ENCODE measurements around the gene NRIP2. TPM values are rescaled to one million over a fixed set of nuclear protein-coding genes. Genes with fewer than 3 reads are reported as not detected.

The NRIP2 gene
- total and polyA plus RNA-seq, 9 donors = 0.83 to 15.1 (median 6.3) TPM

DNA sequence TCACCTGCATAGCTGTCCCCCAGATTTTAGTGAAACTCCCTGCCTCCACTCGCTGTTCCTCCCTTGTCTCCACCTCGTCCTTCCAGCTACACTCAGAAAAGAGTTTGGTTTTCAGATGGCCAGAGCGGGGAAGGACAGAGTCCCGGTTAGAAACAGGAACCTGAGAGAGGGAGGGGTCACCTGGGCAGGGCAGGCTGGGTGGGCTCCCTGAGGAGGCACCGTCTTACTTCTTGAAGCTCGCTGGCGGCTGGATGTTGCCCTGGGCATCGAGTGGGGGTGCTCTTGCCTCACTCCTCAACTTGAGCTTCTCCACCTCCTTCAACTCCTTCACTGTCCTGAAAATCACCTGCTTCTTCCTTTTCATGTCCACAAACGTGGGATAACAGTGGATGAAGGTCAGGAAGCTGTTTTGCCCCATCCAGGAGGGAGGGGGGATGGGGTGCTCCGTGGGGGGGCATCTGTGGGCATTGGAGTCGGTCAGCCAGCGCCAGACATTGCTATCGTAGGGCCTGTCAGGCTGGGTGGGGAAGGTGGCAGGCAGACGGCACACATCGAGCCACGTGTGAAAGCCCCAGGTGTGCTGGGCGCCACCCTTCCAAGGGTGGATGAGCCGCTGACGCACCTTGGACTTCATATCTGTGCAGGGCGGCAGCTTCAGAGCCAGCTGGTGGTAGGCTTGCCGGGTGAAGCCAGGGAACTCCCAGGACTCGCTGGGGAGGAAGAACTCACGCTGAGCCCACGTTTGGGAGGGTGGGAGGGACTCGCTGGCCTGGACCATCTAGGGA lies 20.0 kb upstream of the NRIP2 start:
- no peak for DNase-seq
- TF ChIP-seq EP300 (IDR thresholded peaks at IDR 0.05) (no peak), POLR2A (IDR thresholded peaks at IDR 0.05) (no peak)
- TF ChIP-seq, protein P1, sequence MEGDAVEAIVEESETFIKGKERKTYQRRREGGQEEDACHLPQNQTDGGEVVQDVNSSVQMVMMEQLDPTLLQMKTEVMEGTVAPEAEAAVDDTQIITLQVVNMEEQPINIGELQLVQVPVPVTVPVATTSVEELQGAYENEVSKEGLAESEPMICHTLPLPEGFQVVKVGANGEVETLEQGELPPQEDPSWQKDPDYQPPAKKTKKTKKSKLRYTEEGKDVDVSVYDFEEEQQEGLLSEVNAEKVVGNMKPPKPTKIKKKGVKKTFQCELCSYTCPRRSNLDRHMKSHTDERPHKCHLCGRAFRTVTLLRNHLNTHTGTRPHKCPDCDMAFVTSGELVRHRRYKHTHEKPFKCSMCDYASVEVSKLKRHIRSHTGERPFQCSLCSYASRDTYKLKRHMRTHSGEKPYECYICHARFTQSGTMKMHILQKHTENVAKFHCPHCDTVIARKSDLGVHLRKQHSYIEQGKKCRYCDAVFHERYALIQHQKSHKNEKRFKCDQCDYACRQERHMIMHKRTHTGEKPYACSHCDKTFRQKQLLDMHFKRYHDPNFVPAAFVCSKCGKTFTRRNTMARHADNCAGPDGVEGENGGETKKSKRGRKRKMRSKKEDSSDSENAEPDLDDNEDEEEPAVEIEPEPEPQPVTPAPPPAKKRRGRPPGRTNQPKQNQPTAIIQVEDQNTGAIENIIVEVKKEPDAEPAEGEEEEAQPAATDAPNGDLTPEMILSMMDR (IDR thresholded peaks at IDR 0.05) = no peak
- intact Hi-C loops (cut with DNase I) = loop anchor here (5.0 to 10.0 kb wide), 4 partner anchors 87 to 180 kb away; no protein-coding TSS in a partner anchor

DNA sequence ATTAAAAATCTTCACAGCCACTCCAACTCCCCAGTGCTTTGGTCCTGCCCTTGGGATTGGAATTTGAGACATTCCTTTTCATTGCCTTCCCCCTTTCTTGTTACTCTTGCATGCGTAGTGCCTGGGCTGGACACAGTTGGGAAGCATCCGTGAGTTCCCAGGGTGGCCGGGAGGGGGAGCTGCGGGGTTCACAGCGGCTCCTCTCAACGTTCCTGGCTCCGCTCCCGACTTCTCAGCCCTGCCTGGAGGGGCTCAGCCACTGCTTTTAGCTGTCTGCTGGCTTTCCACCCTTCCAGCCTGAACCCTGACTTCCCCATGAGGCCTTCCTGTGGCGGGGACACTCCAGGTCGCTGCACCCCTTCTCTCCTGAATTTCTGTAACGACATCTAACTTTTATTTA lies 18.8 kb upstream of the NRIP2 start:
- intact Hi-C loops (cut with DNase I) = loop anchor here in 3 of 4 donors (10.0 kb wide), 2 partner anchors 91 to 181 kb away; no protein-coding TSS in a partner anchor
- no peak overlapping the region for H3K27ac ChIP-seq

More for the DNA sequence above, 20.0 kb upstream of the NRIP2 start:
- H3K9me3 ChIP-seq = no peaks in the 10 kb centered on the region
- H3K27ac ChIP-seq = no peak overlapping the region
- H3K27me3 ChIP-seq = no peaks in the 10 kb centered on the region
- 84 to 89% (median 89%) methylated on average over 25 of the region's 25 CpGs for WGBS, 3 donors
- peaks cover 4% of the 10 kb centered on the region for H3K4me1 ChIP-seq (ENCODE audit: insufficient read depth)
- no peaks in the 10 kb centered on the region for H3K36me3 ChIP-seq
- H3K4me3 ChIP-seq = no peak overlapping the region

DNA sequence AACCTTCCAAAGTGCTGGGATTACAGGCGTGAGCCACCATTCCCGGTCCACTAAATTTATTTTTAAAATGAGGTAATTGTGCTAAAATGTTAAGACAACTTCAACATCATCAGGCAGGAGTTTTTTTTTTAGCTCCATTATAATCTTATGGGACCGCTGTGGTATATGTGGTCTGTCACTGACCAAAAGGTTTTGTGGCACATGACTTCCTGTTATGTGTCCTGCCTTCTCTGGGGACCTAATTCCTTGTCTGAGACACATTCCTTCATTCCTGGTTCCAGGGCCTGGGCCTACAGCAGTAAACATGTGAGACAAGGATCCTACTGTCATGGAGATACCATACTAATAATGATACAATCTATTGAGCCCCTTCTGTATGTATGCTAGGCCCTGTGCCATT lies 17.1 kb upstream of the NRIP2 start:
- TF ChIP-seq, protein P1 (IDR thresholded peaks at IDR 0.05) = no peak
- H3K4me3 ChIP-seq = no peak overlapping the region
- no peaks in the 10 kb centered on the region for H3K27me3 ChIP-seq
- H3K27ac ChIP-seq = no peak overlapping the region
- no peak for DNase-seq
- no peaks in the 10 kb centered on the region for H3K36me3 ChIP-seq
- intact Hi-C loops (cut with DNase I) = loop anchor here in 3 of 4 donors (10.0 kb wide), 2 partner anchors 93 to 183 kb away; no protein-coding TSS in a partner anchor
- WGBS, 3 donors = 88 to 92% (median 91%) methylated on average over 3 of the region's 3 CpGs
- H3K9me3 ChIP-seq = no peaks in the 10 kb centered on the region
- peaks cover 13% of the 10 kb centered on the region for H3K4me1 ChIP-seq (ENCODE audit: insufficient read depth)

More for the DNA sequence above, 18.8 kb upstream of the NRIP2 start:
- H3K27me3 ChIP-seq = no peaks in the 10 kb centered on the region
- H3K4me3 ChIP-seq = no peak overlapping the region
- H3K36me3 ChIP-seq = no peaks in the 10 kb centered on the region
- 13 to 15% (median 14%) methylated on average over 11 of the region's 11 CpGs for WGBS, 3 donors
- peak; percentile 88 to 94 (median 91) for DNase-seq
- peaks cover 11% of the 10 kb centered on the region for H3K4me1 ChIP-seq (ENCODE audit: insufficient read depth)
- TF ChIP-seq EP300 (IDR thresholded peaks at IDR 0.05) (no peak), POLR2A (IDR thresholded peaks at IDR 0.05) (no peak)
- TF ChIP-seq, protein P1 (IDR thresholded peaks at IDR 0.05) = peak; percentile 66 to 72 (median 69)
- H3K9me3 ChIP-seq = no peaks in the 10 kb centered on the region

DNA sequence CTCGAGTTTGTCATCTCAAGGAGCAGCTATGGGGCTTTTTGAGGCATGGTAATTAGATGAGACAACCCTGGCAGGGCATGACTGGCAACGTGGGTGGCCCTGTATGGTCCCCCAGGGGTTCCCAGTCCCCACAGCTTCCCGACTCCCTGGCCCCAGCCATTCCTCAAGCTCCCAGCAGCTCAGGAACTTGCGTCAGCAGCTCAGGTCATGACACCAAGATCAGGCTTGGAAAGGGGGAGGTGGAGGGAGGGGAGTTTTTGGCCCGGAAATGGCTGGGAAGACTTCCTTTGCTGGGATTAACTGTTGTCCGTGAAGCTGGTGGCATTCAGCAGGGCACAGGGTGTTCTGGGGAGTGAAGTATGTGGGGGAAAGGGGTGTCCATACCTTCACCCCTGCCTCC lies 10.4 kb upstream of the NRIP2 start:
- H3K36me3 ChIP-seq = no peaks in the 10 kb centered on the region
- intact Hi-C loops (cut with DNase I) = loop anchor here in 1 of 4 donors (5.0 kb wide), 1 partner anchor 97 kb away; no protein-coding TSS in a partner anchor
- no peak overlapping the region for H3K4me3 ChIP-seq
- TF ChIP-seq EP300 (IDR thresholded peaks at IDR 0.05) (no peak), POLR2A (IDR thresholded peaks at IDR 0.05) (no peak)
- TF ChIP-seq, protein P1 (IDR thresholded peaks at IDR 0.05) = no peak
- H3K9me3 ChIP-seq = no peaks in the 10 kb centered on the region
- peak; percentile 49 to 75 (median 70) for DNase-seq
- WGBS, 3 donors = 15 to 17% (median 15%) methylated on average over 6 of the region's 6 CpGs
- no peaks in the 10 kb centered on the region for H3K27me3 ChIP-seq
- H3K27ac ChIP-seq = peak overlapping the region in 1 of 2 donors; percentile 11
- peaks cover 12% of the 10 kb centered on the region for H3K4me1 ChIP-seq (ENCODE audit: insufficient read depth)
